ENCODE results near the gene DUSP2.

DUSP2 gene

GRCh38 chr2:96100893-96101304, 44.3 kb downstream of the DUSP2 start:
- Histone ChIP-seq H3K4me1 (ENCODE audit: insufficient read depth, low read length) (no peaks in the 10 kb centered on the region), H3K27me3 (ENCODE audit: control insufficient read depth in 1 of 2, insufficient read depth in 2 of 2, low read length in 2 of 2) (no peaks in the 10 kb centered on the region), H3K4me3 (ENCODE audit: low read depth in 1 of 2, low read length in 2 of 2) (no peak overlapping the region), H3K36me3 (ENCODE audit: insufficient read depth, low read length) (no peaks in the 10 kb centered on the region), H3K27ac (ENCODE audit: low read depth, low read length) (no peak overlapping the region), H3K9ac (ENCODE audit: low read length) (no peak overlapping the region), H3K9me3 (ENCODE audit: low read length) (peaks cover 8% of the 10 kb centered on the region)

- peaks cover under 1% of the 10 kb centered on the region for H3K9me3 ChIP-seq (ENCODE audit: low read length)
- no peak overlapping the region for H3K9ac ChIP-seq (ENCODE audit: low read length)
- no peaks in the 10 kb centered on the region for H3K27me3 ChIP-seq (ENCODE audit: control insufficient read depth in 1 of 2, insufficient read depth in 2 of 2, low read length in 2 of 2)
- H3K27ac ChIP-seq (ENCODE audit: low read depth, low read length) = no peak overlapping the region
- H3K36me3 ChIP-seq (ENCODE audit: insufficient read depth, low read length) = no peaks in the 10 kb centered on the region
- no peaks in the 10 kb centered on the region for H3K4me1 ChIP-seq (ENCODE audit: insufficient read depth, low read length)
- no peak overlapping the region for H3K4me3 ChIP-seq (ENCODE audit: low read depth in 1 of 2, low read length in 2 of 2)
Observed at GRCh38 chr2:96099861-96100798, 45.1 kb downstream of the DUSP2 start.

- no peaks in the 10 kb centered on the region for H3K36me3 ChIP-seq (ENCODE audit: insufficient read depth, low read length)
- no peaks in the 10 kb centered on the region for H3K4me1 ChIP-seq (ENCODE audit: insufficient read depth, low read length)
- no peak overlapping the region for H3K27ac ChIP-seq (ENCODE audit: low read depth, low read length)
- H3K9ac ChIP-seq (ENCODE audit: low read length) = no peak overlapping the region
- H3K9me3 ChIP-seq (ENCODE audit: low read length) = no peaks in the 10 kb centered on the region
- H3K4me3 ChIP-seq (ENCODE audit: low read depth in 1 of 2, low read length in 2 of 2) = no peak overlapping the region
- H3K27me3 ChIP-seq (ENCODE audit: control insufficient read depth in 1 of 2, insufficient read depth in 2 of 2, low read length in 2 of 2) = no peaks in the 10 kb centered on the region
Observed at GRCh38 chr2:96098900-96099590, 46.2 kb downstream of the DUSP2 start.

GRCh38 chr2:96097951-96098823, 47.1 kb downstream of the DUSP2 start:
- Histone ChIP-seq H3K4me1 (ENCODE audit: insufficient read depth, low read length) (no peaks in the 10 kb centered on the region), H3K9ac (ENCODE audit: low read length) (no peak overlapping the region), H3K36me3 (ENCODE audit: insufficient read depth, low read length) (no peaks in the 10 kb centered on the region), H3K9me3 (ENCODE audit: low read length) (no peaks in the 10 kb centered on the region), H3K27ac (ENCODE audit: low read depth, low read length) (no peak overlapping the region), H3K4me3 (ENCODE audit: low read depth in 1 of 2, low read length in 2 of 2) (no peak overlapping the region), H3K27me3 (ENCODE audit: control insufficient read depth in 1 of 2, insufficient read depth in 2 of 2, low read length in 2 of 2) (no peaks in the 10 kb centered on the region)

GRCh38 chr2:96097441-96097840, 47.8 kb downstream of the DUSP2 start:
- H3K9me3 ChIP-seq (ENCODE audit: low read length) = no peaks in the 10 kb centered on the region

GRCh38 chr2:96095116-96095636, 50.1 kb downstream of the DUSP2 start:
- Histone ChIP-seq H3K27ac (ENCODE audit: low read depth, low read length) (no peak overlapping the region), H3K27me3 (ENCODE audit: control insufficient read depth in 1 of 2, insufficient read depth in 2 of 2, low read length in 2 of 2) (no peaks in the 10 kb centered on the region), H3K9me3 (ENCODE audit: low read length) (no peaks in the 10 kb centered on the region), H3K36me3 (ENCODE audit: insufficient read depth, low read length) (no peaks in the 10 kb centered on the region), H3K4me3 (ENCODE audit: low read depth in 1 of 2, low read length in 2 of 2) (no peak overlapping the region), H3K9ac (ENCODE audit: low read length) (no peak overlapping the region), H3K4me1 (ENCODE audit: insufficient read depth, low read length) (no peaks in the 10 kb centered on the region)

More at GRCh38 chr2:96097441-96097840, 47.8 kb downstream of the DUSP2 start:
- H3K27me3 ChIP-seq (ENCODE audit: control insufficient read depth in 1 of 2, insufficient read depth in 2 of 2, low read length in 2 of 2) = no peaks in the 10 kb centered on the region
- no peak overlapping the region for H3K27ac ChIP-seq (ENCODE audit: low read depth, low read length)
- H3K9ac ChIP-seq (ENCODE audit: low read length) = no peak overlapping the region
- H3K36me3 ChIP-seq (ENCODE audit: insufficient read depth, low read length) = no peaks in the 10 kb centered on the region
- H3K4me1 ChIP-seq (ENCODE audit: insufficient read depth, low read length) = no peaks in the 10 kb centered on the region
- no peak overlapping the region for H3K4me3 ChIP-seq (ENCODE audit: low read depth in 1 of 2, low read length in 2 of 2)

- Histone ChIP-seq H3K27ac (ENCODE audit: low read depth, low read length) (no peak overlapping the region), H3K4me1 (ENCODE audit: insufficient read depth, low read length) (no peaks in the 10 kb centered on the region), H3K36me3 (ENCODE audit: insufficient read depth, low read length) (no peaks in the 10 kb centered on the region), H3K9me3 (ENCODE audit: low read length) (no peaks in the 10 kb centered on the region), H3K9ac (ENCODE audit: low read length) (no peak overlapping the region), H3K4me3 (ENCODE audit: low read depth in 1 of 2, low read length in 2 of 2) (no peak overlapping the region), H3K27me3 (ENCODE audit: control insufficient read depth in 1 of 2, insufficient read depth in 2 of 2, low read length in 2 of 2) (no peaks in the 10 kb centered on the region)
Observed at GRCh38 chr2:96093528-96093927, 51.7 kb downstream of the DUSP2 start.
